ENCODE data around the gene TANGO6.

TANGO6 gene

GRCh38 chr16:68915589-68915988 is 72.3 kb downstream of the TANGO6 start:
- no peak for DNase-seq

GRCh38 chr16:68917541-68917940 is 74.2 kb downstream of the TANGO6 start:
- DNase-seq: no peak

- no peak for DNase-seq
Observed at GRCh38 chr16:68920349-68920748, 77.0 kb downstream of the TANGO6 start.

- no peak for DNase-seq
Observed at GRCh38 chr16:68921637-68922036, 78.3 kb downstream of the TANGO6 start.

GRCh38 chr16:68923116-68923515 is 79.8 kb downstream of the TANGO6 start:
- DNase-seq: no peak

- DNase-seq: no peak
Observed at GRCh38 chr16:68927018-68927417, 83.7 kb downstream of the TANGO6 start.

GRCh38 chr16:68931196-68931595 is 87.9 kb downstream of the TANGO6 start:
- no peak for DNase-seq

- DNase-seq: no peak
Observed at GRCh38 chr16:68934402-68934801, 91.1 kb downstream of the TANGO6 start.

GRCh38 chr16:68935008-68935407 is 91.7 kb downstream of the TANGO6 start:
- no peak for DNase-seq

- peak; percentile 97 for DNase-seq
Observed at GRCh38 chr16:68936736-68937631, 93.7 kb downstream of the TANGO6 start.

- DNase-seq: no peak
Observed at GRCh38 chr16:68939692-68940320, 96.5 kb downstream of the TANGO6 start.

- DNase-seq: no peak
Observed at GRCh38 chr16:68940816-68941215, 97.5 kb downstream of the TANGO6 start.

GRCh38 chr16:68943961-68944360 is 100.6 kb downstream of the TANGO6 start:
- DNase-seq: no peak

- DNase-seq: no peak
Observed at GRCh38 chr16:68948230-68948910, 105.0 kb downstream of the TANGO6 start.

GRCh38 chr16:68951991-68952877 is 108.9 kb downstream of the TANGO6 start:
- no peak for DNase-seq

- DNase-seq: peak; percentile 95
Observed at GRCh38 chr16:68954911-68955635, 111.7 kb downstream of the TANGO6 start.

GRCh38 chr16:68960910-68961309 is 117.6 kb downstream of the TANGO6 start:
- DNase-seq: no peak

- no peak for DNase-seq
Observed at GRCh38 chr16:68961778-68962402, 118.6 kb downstream of the TANGO6 start.

GRCh38 chr16:68969338-68969737 is 126.0 kb downstream of the TANGO6 start:
- DNase-seq: peak; percentile 71

GRCh38 chr16:68972013-68972412 is 128.7 kb downstream of the TANGO6 start:
- DNase-seq: peak; percentile 91

- DNase-seq: peak; percentile 85
Observed at GRCh38 chr16:68972720-68973119, 129.4 kb downstream of the TANGO6 start.

Measured in NCI-H2171 treated with DMSO at 0.1 percent for 48 hours (cell line).